ENCODE measurements around the gene TSC2.

GRCh38 chr16:2048116-2048543, 345 bp downstream of the TSC2 start:
- TF ChIP-seq, protein P1, sequence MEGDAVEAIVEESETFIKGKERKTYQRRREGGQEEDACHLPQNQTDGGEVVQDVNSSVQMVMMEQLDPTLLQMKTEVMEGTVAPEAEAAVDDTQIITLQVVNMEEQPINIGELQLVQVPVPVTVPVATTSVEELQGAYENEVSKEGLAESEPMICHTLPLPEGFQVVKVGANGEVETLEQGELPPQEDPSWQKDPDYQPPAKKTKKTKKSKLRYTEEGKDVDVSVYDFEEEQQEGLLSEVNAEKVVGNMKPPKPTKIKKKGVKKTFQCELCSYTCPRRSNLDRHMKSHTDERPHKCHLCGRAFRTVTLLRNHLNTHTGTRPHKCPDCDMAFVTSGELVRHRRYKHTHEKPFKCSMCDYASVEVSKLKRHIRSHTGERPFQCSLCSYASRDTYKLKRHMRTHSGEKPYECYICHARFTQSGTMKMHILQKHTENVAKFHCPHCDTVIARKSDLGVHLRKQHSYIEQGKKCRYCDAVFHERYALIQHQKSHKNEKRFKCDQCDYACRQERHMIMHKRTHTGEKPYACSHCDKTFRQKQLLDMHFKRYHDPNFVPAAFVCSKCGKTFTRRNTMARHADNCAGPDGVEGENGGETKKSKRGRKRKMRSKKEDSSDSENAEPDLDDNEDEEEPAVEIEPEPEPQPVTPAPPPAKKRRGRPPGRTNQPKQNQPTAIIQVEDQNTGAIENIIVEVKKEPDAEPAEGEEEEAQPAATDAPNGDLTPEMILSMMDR (IDR thresholded peaks at IDR 0.05; ENCODE audit: poor library complexity) = no peak
- TF ChIP-seq EZH2 (IDR thresholded peaks at IDR 0.05; ENCODE audit: borderline replicate concordance) (no peak), EZH2phosphoT487 (IDR thresholded peaks at IDR 0.05; ENCODE audit: low read depth, severe bottlenecking, unreplicated experiment) (no peak)

Data from hepatocyte (in vitro differentiated cells).